Neural cell (in vitro differentiated cells): ENCODE data around the gene CCDC60. TPM values are rescaled to one million over a fixed set of nuclear protein-coding genes. Genes with fewer than 3 reads are reported as not detected.

Experiments
- H2AFZ ChIP-seq: fragments of 200-600, 300-800 bp; sonication (generic), shearing (Covaris generic); 2 replicates; pipeline ENCODE4 v1.6.0; 2014; ENCODE audit warnings: low read depth, mild to moderate bottlenecking, antibody characterized with exemption, low read length, moderate library complexity
- H3F3A ChIP-seq: fragments of 200-600 bp; shearing (Covaris generic); 2 replicates; pipeline ENCODE4 v1.6.1; 2016; ENCODE audit warnings: mild to moderate bottlenecking, moderate library complexity, mixed read lengths, antibody characterized with exemption, low read length; ENCODE audit not compliant: insufficient read depth, poor library complexity, severe bottlenecking
- H3K27ac ChIP-seq: fragments of 200-600, 300-800 bp; sonication (generic), shearing (Covaris generic); 2 replicates; pipeline ENCODE4 v1.5.1; 2014; ENCODE audit warnings: mild to moderate bottlenecking, low read length, moderate library complexity
- H3K27me3 ChIP-seq: fragments of 300-800, 200-600 bp; sonication (generic), shearing (Covaris generic); 2 replicates; pipeline ENCODE4 v1.6.0; 2014; ENCODE audit warnings: mild to moderate bottlenecking, low read depth, low read length, moderate library complexity; ENCODE audit not compliant: insufficient read depth
- H3K36me3 ChIP-seq: fragments of 300-800, 200-600 bp; sonication (generic), shearing (Covaris generic); 2 replicates; pipeline ENCODE4 v1.5.1; 2014; ENCODE audit warnings: mild to moderate bottlenecking, antibody characterized with exemption, low read length, moderate library complexity; ENCODE audit not compliant: insufficient read depth
- H3K4me2 ChIP-seq: fragments of 300-800, 200-600 bp; sonication (generic), shearing (Covaris generic); 2 replicates; pipeline ENCODE4 v1.6.0; 2014; ENCODE audit warnings: mild to moderate bottlenecking, low read length
- H3K4me3 ChIP-seq: fragments of 300-800, 200-600 bp; sonication (generic), shearing (Covaris generic); 2 replicates; pipeline ENCODE4 v1.5.1; 2014; ENCODE audit warnings: mild to moderate bottlenecking, low read length, moderate library complexity
- H3K79me2 ChIP-seq: fragments of 200-600 bp; shearing (Covaris generic); replicated peaks from 2 replicates; pipeline ENCODE4 v1.6.0; 2014; ENCODE audit warnings: mild to moderate bottlenecking, low read length, moderate library complexity; ENCODE audit not compliant: insufficient read depth
- H3K9ac ChIP-seq: fragments of 300-800, 200-600 bp; sonication (generic), shearing (Covaris generic); 2 replicates; pipeline ENCODE4 v1.6.1; 2016; ENCODE audit warnings: mild to moderate bottlenecking, low read length, mixed read lengths
- H3K9me2 ChIP-seq: fragments of 200-600 bp; shearing (Covaris generic); 2 replicates; pipeline ENCODE4 v1.6.1; 2016; ENCODE audit warnings: mild to moderate bottlenecking, low read length, mixed read lengths; ENCODE audit not compliant: insufficient read depth
- H3K9me3 ChIP-seq: fragments of 200-600, 300-800 bp; sonication (generic), shearing (Covaris generic); 2 replicates; pipeline ENCODE4 v1.6.1; 2016; ENCODE audit warnings: mild to moderate bottlenecking, mixed run types, low read length, moderate library complexity, mixed read lengths
- H4K20me1 ChIP-seq: fragments of 200-600 bp; shearing (Covaris generic); 2 replicates; pipeline ENCODE4 v1.6.1; 2016; ENCODE audit warnings: mild to moderate bottlenecking, mixed run types; ENCODE audit not compliant: insufficient read depth
- EP300 ChIP-seq: fragments of 450-650 bp; conservative IDR thresholded peaks from 2 replicates; pipeline ENCODE4 v1.6.1; 2014; ENCODE audit warnings: antibody characterized with exemption, mild to moderate bottlenecking, moderate library complexity; ENCODE audit not compliant: poor library complexity, severe bottlenecking
- EZH2 ChIP-seq: fragments of 200-600, 300-800 bp; shearing (Covaris generic), sonication (generic); IDR thresholded peaks from 2 replicates; pipeline ENCODE4 v1.6.1; 2014; ENCODE audit warnings: antibody characterized with exemption, low read length, borderline replicate concordance, mild to moderate bottlenecking; ENCODE audit not compliant: insufficient read depth, poor library complexity, severe bottlenecking
- MXI1 ChIP-seq: fragments of 450-650 bp; conservative IDR thresholded peaks from 2 replicates; pipeline ENCODE4 v1.6.1; 2014; ENCODE audit warnings: antibody characterized with exemption, mild to moderate bottlenecking; ENCODE audit not compliant: poor library complexity, severe bottlenecking
- POLR2AphosphoS5 ChIP-seq: IDR thresholded peaks from 2 replicates; pipeline ENCODE4 v1.6.1; 2012
- RAD21 ChIP-seq: fragments of 450-650 bp; conservative IDR thresholded peaks from 2 replicates; pipeline ENCODE4 v1.6.1; 2014; ENCODE audit warnings: antibody characterized with exemption, mild to moderate bottlenecking, moderate library complexity
- SMC3 ChIP-seq: fragments of 450-650 bp; conservative IDR thresholded peaks from 2 replicates; pipeline ENCODE4 v1.6.1; 2014; ENCODE audit warnings: antibody characterized with exemption, mild to moderate bottlenecking, moderate library complexity; ENCODE audit not compliant: poor library complexity
- TAF1 ChIP-seq: IDR thresholded peaks from 2 replicates; pipeline ENCODE4 v1.6.1; 2012; ENCODE audit warnings: low read depth
- polyA plus RNA-seq: library from polyadenylated mRNA; depleted of rRNA; stranded (reverse); fragments of >200 nt; gene quantifications from 2 replicates; pipeline ENCODE4 v1.2.3, GENCODE V29; 2014
- TF ChIP-seq, protein P1 (sequence below): IDR thresholded peaks from 2 replicates; pipeline ENCODE4 v1.6.1; 2012; ENCODE audit warnings: borderline replicate concordance
- TF ChIP-seq, protein P2 (sequence below): fragments of 450-650 bp; IDR thresholded peaks from 2 replicates; pipeline ENCODE4 v1.5.1; 2014; ENCODE audit warnings: antibody characterized with exemption, mild to moderate bottlenecking, moderate library complexity; ENCODE audit not compliant: poor library complexity, severe bottlenecking

CCDC60 gene
- polyA plus RNA-seq, 1 donor from 2014 or later: not detected

DNA sequence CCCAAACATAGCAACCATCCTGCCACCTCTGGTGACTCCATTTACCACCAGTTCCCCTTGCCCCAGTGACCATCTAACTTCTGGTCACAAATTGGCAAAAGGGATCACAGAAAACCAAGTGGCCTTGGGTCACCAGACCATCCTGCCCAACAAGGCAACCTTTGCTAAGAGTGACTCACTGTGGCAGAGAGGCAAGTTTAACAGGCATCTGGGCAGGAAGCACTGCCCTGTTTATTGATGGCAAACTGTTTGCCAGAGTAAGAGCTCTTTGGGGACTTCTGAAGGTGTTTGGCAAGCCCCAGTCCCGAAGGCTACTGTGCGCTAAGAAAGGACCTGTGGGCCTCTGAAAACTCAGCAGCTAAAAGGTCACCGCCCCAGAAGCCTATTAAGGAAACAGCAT lies 230.9 kb downstream of the CCDC60 start:
- Histone ChIP-seq H3F3A (no peaks in the 10 kb centered on the region), H2AFZ (no peak overlapping the region), H3K9me2 (no peaks in the 10 kb centered on the region), H3K27ac (no peak overlapping the region), H3K27me3 (no peaks in the 10 kb centered on the region), H3K36me3 (no peaks in the 10 kb centered on the region), H3K9ac (no peak overlapping the region), H3K9me3 (no peaks in the 10 kb centered on the region), H3K79me2 (no peaks in the 10 kb centered on the region), H4K20me1 (no peaks in the 10 kb centered on the region), H3K4me2 (no peak overlapping the region), H3K4me3 (no peak overlapping the region)
- TF ChIP-seq RAD21 (no peak), POLR2AphosphoS5 (no peak), SMC3 (no peak), TAF1 (no peak), EZH2 (no peak), EP300 (no peak), MXI1 (no peak)
- TF ChIP-seq, protein P1, sequence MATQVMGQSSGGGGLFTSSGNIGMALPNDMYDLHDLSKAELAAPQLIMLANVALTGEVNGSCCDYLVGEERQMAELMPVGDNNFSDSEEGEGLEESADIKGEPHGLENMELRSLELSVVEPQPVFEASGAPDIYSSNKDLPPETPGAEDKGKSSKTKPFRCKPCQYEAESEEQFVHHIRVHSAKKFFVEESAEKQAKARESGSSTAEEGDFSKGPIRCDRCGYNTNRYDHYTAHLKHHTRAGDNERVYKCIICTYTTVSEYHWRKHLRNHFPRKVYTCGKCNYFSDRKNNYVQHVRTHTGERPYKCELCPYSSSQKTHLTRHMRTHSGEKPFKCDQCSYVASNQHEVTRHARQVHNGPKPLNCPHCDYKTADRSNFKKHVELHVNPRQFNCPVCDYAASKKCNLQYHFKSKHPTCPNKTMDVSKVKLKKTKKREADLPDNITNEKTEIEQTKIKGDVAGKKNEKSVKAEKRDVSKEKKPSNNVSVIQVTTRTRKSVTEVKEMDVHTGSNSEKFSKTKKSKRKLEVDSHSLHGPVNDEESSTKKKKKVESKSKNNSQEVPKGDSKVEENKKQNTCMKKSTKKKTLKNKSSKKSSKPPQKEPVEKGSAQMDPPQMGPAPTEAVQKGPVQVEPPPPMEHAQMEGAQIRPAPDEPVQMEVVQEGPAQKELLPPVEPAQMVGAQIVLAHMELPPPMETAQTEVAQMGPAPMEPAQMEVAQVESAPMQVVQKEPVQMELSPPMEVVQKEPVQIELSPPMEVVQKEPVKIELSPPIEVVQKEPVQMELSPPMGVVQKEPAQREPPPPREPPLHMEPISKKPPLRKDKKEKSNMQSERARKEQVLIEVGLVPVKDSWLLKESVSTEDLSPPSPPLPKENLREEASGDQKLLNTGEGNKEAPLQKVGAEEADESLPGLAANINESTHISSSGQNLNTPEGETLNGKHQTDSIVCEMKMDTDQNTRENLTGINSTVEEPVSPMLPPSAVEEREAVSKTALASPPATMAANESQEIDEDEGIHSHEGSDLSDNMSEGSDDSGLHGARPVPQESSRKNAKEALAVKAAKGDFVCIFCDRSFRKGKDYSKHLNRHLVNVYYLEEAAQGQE: no peak
- TF ChIP-seq, protein P2, sequence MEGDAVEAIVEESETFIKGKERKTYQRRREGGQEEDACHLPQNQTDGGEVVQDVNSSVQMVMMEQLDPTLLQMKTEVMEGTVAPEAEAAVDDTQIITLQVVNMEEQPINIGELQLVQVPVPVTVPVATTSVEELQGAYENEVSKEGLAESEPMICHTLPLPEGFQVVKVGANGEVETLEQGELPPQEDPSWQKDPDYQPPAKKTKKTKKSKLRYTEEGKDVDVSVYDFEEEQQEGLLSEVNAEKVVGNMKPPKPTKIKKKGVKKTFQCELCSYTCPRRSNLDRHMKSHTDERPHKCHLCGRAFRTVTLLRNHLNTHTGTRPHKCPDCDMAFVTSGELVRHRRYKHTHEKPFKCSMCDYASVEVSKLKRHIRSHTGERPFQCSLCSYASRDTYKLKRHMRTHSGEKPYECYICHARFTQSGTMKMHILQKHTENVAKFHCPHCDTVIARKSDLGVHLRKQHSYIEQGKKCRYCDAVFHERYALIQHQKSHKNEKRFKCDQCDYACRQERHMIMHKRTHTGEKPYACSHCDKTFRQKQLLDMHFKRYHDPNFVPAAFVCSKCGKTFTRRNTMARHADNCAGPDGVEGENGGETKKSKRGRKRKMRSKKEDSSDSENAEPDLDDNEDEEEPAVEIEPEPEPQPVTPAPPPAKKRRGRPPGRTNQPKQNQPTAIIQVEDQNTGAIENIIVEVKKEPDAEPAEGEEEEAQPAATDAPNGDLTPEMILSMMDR: no peak

DNA sequence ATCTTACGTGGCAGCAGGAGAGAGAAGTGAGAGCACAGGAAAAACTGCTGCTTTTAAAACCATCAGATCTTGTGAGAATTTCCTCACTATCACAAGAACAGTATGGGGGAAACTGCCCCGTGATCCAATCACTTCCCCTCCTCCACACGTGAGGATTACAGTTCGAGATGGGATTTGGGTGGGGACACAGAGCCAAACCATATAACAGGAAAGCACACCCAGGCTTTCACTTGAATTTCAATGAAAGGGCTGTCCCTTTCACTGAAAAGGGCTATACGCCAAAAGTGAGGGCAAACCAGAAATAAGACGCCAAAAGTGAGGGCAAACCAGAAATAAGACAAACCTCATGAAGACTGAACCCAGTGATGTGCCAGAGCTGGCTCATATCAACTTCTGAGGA lies 236.2 kb downstream of the CCDC60 start:
- no peaks in the 10 kb centered on the region for H3F3A ChIP-seq
- H3K9me2 ChIP-seq: no peaks in the 10 kb centered on the region
- no peak overlapping the region for H2AFZ ChIP-seq
- TF ChIP-seq, protein P1: no peak
- no peak for TF ChIP-seq EP300
- TF ChIP-seq SMC3: no peak
- no peak for TF ChIP-seq POLR2AphosphoS5
- TF ChIP-seq, protein P2: no peak
- no peak for TF ChIP-seq EZH2
- no peak for TF ChIP-seq RAD21
- no peak for TF ChIP-seq TAF1
- TF ChIP-seq MXI1: no peak
- no peaks in the 10 kb centered on the region for H4K20me1 ChIP-seq
- H3K9me3 ChIP-seq: no peaks in the 10 kb centered on the region
- H3K4me2 ChIP-seq: no peak overlapping the region
- no peaks in the 10 kb centered on the region for H3K36me3 ChIP-seq
- no peak overlapping the region for H3K27ac ChIP-seq
- no peaks in the 10 kb centered on the region for H3K79me2 ChIP-seq
- H3K27me3 ChIP-seq: no peaks in the 10 kb centered on the region
- no peak overlapping the region for H3K9ac ChIP-seq
- H3K4me3 ChIP-seq: no peak overlapping the region
